NCI-H446 (cell line): ENCODE measurements around the gene IL1RAPL2.
"Not testable (repeated sequence)": the region's sequence is repeated elsewhere in the genome, so short reads cannot be mapped to it uniquely, and the experiment has no call there.

ENCODE experiments used
- DNase-seq, 2 experiments: peaks; one replicate each; lab custom pipeline; 2025; lab: John Stamatoyannopoulos, UW

IL1RAPL2 gene

GRCh38 chrX:105803891-105804290 lies 1237.9 kb downstream of the IL1RAPL2 start:
- DNase-seq = no peak

GRCh38 chrX:105805655-105806054 lies 1239.7 kb downstream of the IL1RAPL2 start:
- DNase-seq = not testable (repeated sequence)

GRCh38 chrX:105816517-105816916 lies 1250.5 kb downstream of the IL1RAPL2 start:
- no peak for DNase-seq
